ENCODE results near the gene ADCK1.

The ADCK1 gene

GRCh38 chr14:77799863-77800730, at the start of gene ADCK1:
Gene ADCK1, plus strand, starts transcription at chr14:77800109. Its CDS starts 18,870 bp downstream, at chr14:77818979.
- DNase-seq (ENCODE audit: low read depth): peak; percentile 70
- TF ChIP-seq, protein P1, sequence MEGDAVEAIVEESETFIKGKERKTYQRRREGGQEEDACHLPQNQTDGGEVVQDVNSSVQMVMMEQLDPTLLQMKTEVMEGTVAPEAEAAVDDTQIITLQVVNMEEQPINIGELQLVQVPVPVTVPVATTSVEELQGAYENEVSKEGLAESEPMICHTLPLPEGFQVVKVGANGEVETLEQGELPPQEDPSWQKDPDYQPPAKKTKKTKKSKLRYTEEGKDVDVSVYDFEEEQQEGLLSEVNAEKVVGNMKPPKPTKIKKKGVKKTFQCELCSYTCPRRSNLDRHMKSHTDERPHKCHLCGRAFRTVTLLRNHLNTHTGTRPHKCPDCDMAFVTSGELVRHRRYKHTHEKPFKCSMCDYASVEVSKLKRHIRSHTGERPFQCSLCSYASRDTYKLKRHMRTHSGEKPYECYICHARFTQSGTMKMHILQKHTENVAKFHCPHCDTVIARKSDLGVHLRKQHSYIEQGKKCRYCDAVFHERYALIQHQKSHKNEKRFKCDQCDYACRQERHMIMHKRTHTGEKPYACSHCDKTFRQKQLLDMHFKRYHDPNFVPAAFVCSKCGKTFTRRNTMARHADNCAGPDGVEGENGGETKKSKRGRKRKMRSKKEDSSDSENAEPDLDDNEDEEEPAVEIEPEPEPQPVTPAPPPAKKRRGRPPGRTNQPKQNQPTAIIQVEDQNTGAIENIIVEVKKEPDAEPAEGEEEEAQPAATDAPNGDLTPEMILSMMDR (conservative IDR thresholded peaks at IDR 0.05; ENCODE audit: low read length): peak; percentile 58
- H3K4me3 ChIP-seq (ENCODE audit: low read length): peak within 1 kb of the TSS; percentile 72

GRCh38 chr14:77752266-77752665, 47.6 kb upstream of the ADCK1 start:
- TF ChIP-seq, protein P1 (conservative IDR thresholded peaks at IDR 0.05; ENCODE audit: low read length): no peak
- DNase-seq (ENCODE audit: low read depth): no peak
- no peak overlapping the region for H3K4me3 ChIP-seq (ENCODE audit: low read length)

- DNase-seq (ENCODE audit: low read depth): peak; percentile 2
- TF ChIP-seq, protein P1 (conservative IDR thresholded peaks at IDR 0.05; ENCODE audit: low read length): no peak
- no peak overlapping the region for H3K4me3 ChIP-seq (ENCODE audit: low read length)
Observed at GRCh38 chr14:77752799-77753516, 47.0 kb upstream of the ADCK1 start.

DNA sequence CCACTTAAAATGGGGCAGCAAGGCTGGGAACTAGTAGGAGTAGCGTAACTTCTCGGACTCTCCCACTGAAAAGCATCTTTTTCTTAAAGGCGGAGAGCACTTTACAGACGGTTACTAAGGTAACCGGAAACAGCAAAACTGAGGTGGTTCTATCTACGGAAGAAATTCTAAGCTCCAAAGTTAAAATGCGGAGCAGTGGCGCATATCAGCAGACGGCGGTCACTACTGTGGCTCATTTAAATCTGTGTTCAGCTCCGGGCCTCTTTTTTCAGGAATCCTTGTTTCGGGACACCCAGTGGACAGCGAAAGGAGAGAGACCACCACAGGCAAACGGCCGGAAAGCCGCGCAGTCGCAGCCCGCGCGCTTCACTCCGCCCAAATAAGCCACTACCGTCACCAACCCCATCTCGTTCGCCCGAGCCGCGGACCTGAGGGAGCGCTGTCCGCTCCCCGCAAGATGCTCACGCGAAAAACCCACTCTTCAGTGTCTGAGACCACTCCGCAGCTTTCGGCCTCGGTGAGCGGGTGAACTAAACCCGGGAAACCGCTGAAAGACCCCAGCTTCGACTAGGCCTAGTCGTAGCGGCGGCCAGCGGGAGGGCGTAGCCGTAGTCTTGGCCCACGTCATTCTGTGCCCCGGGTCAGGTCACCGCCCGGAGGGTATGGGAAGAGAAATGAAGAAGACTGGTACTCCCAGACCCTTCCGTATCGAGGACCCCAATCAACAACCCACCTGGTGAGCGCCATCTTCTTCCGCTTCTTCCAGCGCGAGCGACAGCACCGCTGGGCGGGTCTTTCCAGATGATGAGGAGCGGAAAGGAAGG, 39.3 kb upstream of the ADCK1 start, which contains the start of gene SNW1:
TSS of gene SNW1 (minus strand) at position 776 of the 824 bp plus-strand sequence. CDS start at position 747, 29 bp downstream.
- peak within 1 kb of the TSS; percentile 99 for H3K4me3 ChIP-seq (ENCODE audit: low read length)
- DNase-seq (ENCODE audit: low read depth): peak; percentile 93
- TF ChIP-seq, protein P1 (conservative IDR thresholded peaks at IDR 0.05; ENCODE audit: low read length): no peak

GRCh38 chr14:77761205-77761931, 38.5 kb upstream of the ADCK1 start:
- TF ChIP-seq, protein P1 (conservative IDR thresholded peaks at IDR 0.05; ENCODE audit: low read length): peak; percentile 33
- peak overlapping the region; percentile 99 for H3K4me3 ChIP-seq (ENCODE audit: low read length)
- peak; percentile 65 for DNase-seq (ENCODE audit: low read depth)

DNA sequence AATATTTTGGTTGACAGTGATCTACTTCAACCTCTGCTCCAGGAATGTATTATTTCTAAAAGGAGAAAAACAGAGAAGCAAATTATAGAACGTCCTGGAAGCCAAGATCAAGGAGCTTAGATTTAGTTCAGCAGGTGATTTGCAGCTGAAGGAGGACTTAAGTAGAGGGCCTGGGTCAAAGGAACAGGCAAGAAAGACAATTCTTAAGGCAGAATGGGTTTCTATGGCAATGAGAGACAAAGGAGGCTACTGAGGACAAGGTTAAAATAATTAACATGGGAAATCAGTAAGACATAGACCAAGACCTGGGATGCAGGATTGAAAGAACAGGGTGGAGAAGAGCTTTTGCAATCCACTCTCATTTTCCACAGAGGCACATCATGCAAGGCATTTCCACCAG, 36.6 kb upstream of the ADCK1 start:
- TF ChIP-seq, protein P1 (conservative IDR thresholded peaks at IDR 0.05; ENCODE audit: low read length): no peak
- H3K4me3 ChIP-seq (ENCODE audit: low read length): no peak overlapping the region
- DNase-seq (ENCODE audit: low read depth): no peak

All from AG10803 (cell line).